Fibroblast of lung (primary cell): ENCODE measurements around the gene PEX5. TPM values are rescaled to one million over a fixed set of nuclear protein-coding genes. Genes with fewer than 3 reads are reported as not detected.

Experiments used
- DNase-seq, 2 donors: peaks; one replicate each; pipeline versions ENCODE4 v3.0.0 to v3.0.0-alpha.2; 2010; ENCODE audit warnings: low read depth in 2 of 2
- H2AFZ ChIP-seq: 2 replicates; pipeline ENCODE4 v1.5.1; 2012; ENCODE audit warnings: low read length, control low read depth, inconsistent platforms
- H3K27ac ChIP-seq: 2 replicates; pipeline ENCODE4 v1.5.1; 2011; ENCODE audit warnings: low read length, control low read depth; ENCODE audit not compliant: insufficient read depth
- H3K27me3 ChIP-seq: 2 replicates; pipeline ENCODE4 v1.5.1; 2011; ENCODE audit warnings: mild to moderate bottlenecking, low read length; ENCODE audit not compliant: control insufficient read depth, insufficient read depth
- H3K36me3 ChIP-seq: 2 replicates; pipeline ENCODE4 v1.5.1; 2011; ENCODE audit warnings: low read length; ENCODE audit not compliant: control insufficient read depth, insufficient read depth
- H3K4me1 ChIP-seq: 2 replicates; pipeline ENCODE4 v1.5.1; 2011; ENCODE audit warnings: low read length; ENCODE audit not compliant: control insufficient read depth, insufficient read depth; ENCODE audit errors: extremely low read depth
- H3K4me2 ChIP-seq: 2 replicates; pipeline ENCODE4 v1.5.1; 2011; ENCODE audit warnings: low read length, control low read depth; ENCODE audit not compliant: insufficient read depth; ENCODE audit errors: extremely low read depth
- H3K4me3 ChIP-seq, 4 experiments: fragments of 200-600 bp in 1 of 4; sonication (generic) in 1 of 4; replicated peaks in 1 of 4; 2 replicates each; pipeline ENCODE4 v1.5.1; 2011 to 2016; ENCODE audit warnings: low read length in 4 of 4, low read depth in 3 of 4, mild to moderate bottlenecking in 3 of 4, control low read depth in 2 of 4, inconsistent platforms in 1 of 4, mixed read lengths in 1 of 4; ENCODE audit not compliant: insufficient read depth in 1 of 4; ENCODE audit errors: control extremely low read depth in 1 of 4
- H3K79me2 ChIP-seq: 2 replicates; pipeline ENCODE4 v1.5.1; 2012; ENCODE audit warnings: mild to moderate bottlenecking, low read length, inconsistent platforms; ENCODE audit not compliant: control insufficient read depth, insufficient read depth
- H3K9ac ChIP-seq: 2 replicates; pipeline ENCODE4 v1.5.1; 2011; ENCODE audit warnings: mild to moderate bottlenecking, low read length, control low read depth; ENCODE audit not compliant: insufficient read depth
- H3K9me3 ChIP-seq: 2 replicates; pipeline ENCODE4 v1.5.1; 2012; ENCODE audit warnings: low read depth, low read length; ENCODE audit not compliant: control insufficient read depth, insufficient read depth
- H4K20me1 ChIP-seq: 2 replicates; pipeline ENCODE4 v1.5.1; 2011; ENCODE audit warnings: low read length; ENCODE audit not compliant: control insufficient read depth, insufficient read depth; ENCODE audit errors: extremely low read depth
- CTCF ChIP-seq, 2 donors: IDR thresholded peaks in 1 of 2; conservative IDR thresholded peaks in 1 of 2; 1 replicate in 1 of 2; 2 replicates in 1 of 2; pipeline ENCODE4 v1.5.1; 2011 to 2012; ENCODE audit warnings: low read length in 2 of 2, control low read depth in 1 of 2, inconsistent platforms in 1 of 2, low read depth in 1 of 2, mild to moderate bottlenecking in 1 of 2
- EZH2 ChIP-seq: IDR thresholded peaks from 2 replicates; pipeline ENCODE4 v1.5.1; 2012; ENCODE audit warnings: low read length, control low read depth, mild to moderate bottlenecking; ENCODE audit errors: missing control alignments
- polyA plus RNA-seq, 2 donors: library from polyadenylated mRNA; depleted of rRNA in 1 of 2; stranded (reverse) in 1 of 2; unstranded in 1 of 2; fragments of >200 nt; gene quantifications; 2 replicates each; pipeline ENCODE4 v1.2.1, GENCODE V29; 2011 to 2012; ENCODE audit warnings: missing spikeins in 1 of 2
- total RNA-seq: library from RNA; depleted of rRNA; stranded (reverse); fragments of >200 nt; gene quantifications from 2 replicates; pipeline ENCODE4 v1.2.1, GENCODE V29; 2014

PEX5 gene
- total and polyA plus RNA-seq, 2 donors (not counting 1 experiment from before 2014, with no cell fraction given) = 18.7 to 23.3 TPM

- H3K27ac ChIP-seq = no peak overlapping the region
- TF ChIP-seq EZH2 (no peak), CTCF (conservative IDR thresholded peaks at IDR 0.05 in 1 of 2, IDR thresholded peaks at IDR 0.05 in 1 of 2; ENCODE audit: low read depth in 1 of 2, low read length in 2 of 2) (no peak)
- no peak overlapping the region for H3K9ac ChIP-seq
- no peaks in the 10 kb centered on the region for H3K9me3 ChIP-seq
- H3K4me3 ChIP-seq = no peak overlapping the region
- H3K36me3 ChIP-seq = no peaks in the 10 kb centered on the region
- no peak overlapping the region for H3K4me2 ChIP-seq
- H2AFZ ChIP-seq = no peak overlapping the region
- no peak for DNase-seq
- H3K79me2 ChIP-seq = no peaks in the 10 kb centered on the region
- H3K27me3 ChIP-seq = no peaks in the 10 kb centered on the region
- no peaks in the 10 kb centered on the region for H4K20me1 ChIP-seq
- H3K4me1 ChIP-seq = no peaks in the 10 kb centered on the region
Measured at GRCh38 chr12:7152818-7153217, 36.7 kb upstream of the PEX5 start.

DNA sequence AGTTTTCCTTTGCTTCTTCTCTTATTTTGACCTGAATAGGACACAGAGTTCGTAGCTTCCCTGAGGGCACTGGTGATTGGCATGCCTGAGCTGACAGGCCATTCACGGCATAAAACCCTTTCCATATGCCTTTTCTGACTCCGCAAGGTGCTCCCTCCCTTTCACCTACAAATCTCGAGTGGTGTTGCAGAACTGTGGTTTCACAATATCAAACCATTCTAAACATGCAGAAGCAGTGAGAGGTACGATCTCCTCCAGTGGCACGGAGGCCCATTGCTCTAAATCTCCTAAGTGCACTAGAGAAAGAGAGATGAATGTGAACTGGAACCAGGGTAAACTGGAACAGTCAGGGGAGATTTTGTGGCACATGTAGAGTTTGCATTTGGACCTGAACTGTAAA, 35.4 kb upstream of the PEX5 start:
- Histone ChIP-seq H3K9me3 (no peaks in the 10 kb centered on the region), H3K4me1 (no peaks in the 10 kb centered on the region), H3K79me2 (no peaks in the 10 kb centered on the region), H2AFZ (no peak overlapping the region), H3K27me3 (no peaks in the 10 kb centered on the region), H4K20me1 (no peaks in the 10 kb centered on the region), H3K9ac (no peak overlapping the region), H3K36me3 (no peaks in the 10 kb centered on the region), H3K27ac (no peak overlapping the region), H3K4me3 (no peak overlapping the region), H3K4me2 (no peak overlapping the region)
- DNase-seq = no peak
- TF ChIP-seq EZH2 = no peak
- TF ChIP-seq CTCF (conservative IDR thresholded peaks at IDR 0.05 in 1 of 2, IDR thresholded peaks at IDR 0.05 in 1 of 2; ENCODE audit: low read depth in 1 of 2, low read length in 2 of 2) = no peak

- H3K4me2 ChIP-seq = no peak overlapping the region
- H2AFZ ChIP-seq = no peak overlapping the region
- no peak for DNase-seq
- H3K9ac ChIP-seq = no peak overlapping the region
- no peaks in the 10 kb centered on the region for H4K20me1 ChIP-seq
- H3K27ac ChIP-seq = no peak overlapping the region
- H3K4me3 ChIP-seq = no peak overlapping the region
- TF ChIP-seq CTCF (conservative IDR thresholded peaks at IDR 0.05 in 1 of 2, IDR thresholded peaks at IDR 0.05 in 1 of 2; ENCODE audit: low read depth in 1 of 2, low read length in 2 of 2) (no peak), EZH2 (no peak)
- no peaks in the 10 kb centered on the region for H3K36me3 ChIP-seq
- H3K27me3 ChIP-seq = no peaks in the 10 kb centered on the region
- no peaks in the 10 kb centered on the region for H3K4me1 ChIP-seq
- no peaks in the 10 kb centered on the region for H3K9me3 ChIP-seq
- no peaks in the 10 kb centered on the region for H3K79me2 ChIP-seq
Measured at GRCh38 chr12:7154901-7155470, 34.5 kb upstream of the PEX5 start.
